HG03060 (cell line): Measurements from ENCODE around the gene LPP.

ENCODE experiments used
- ATAC-seq: cut with Tn5 transposase; IDR thresholded peaks from one replicate; pipeline ENCODE4 v1.9.1; 2021; ENCODE audit warnings: low read depth, moderate number of reproducible peaks; ENCODE audit not compliant: unreplicated experiment

LPP gene

GRCh38 chr3:188316021-188316722 lies 162.2 kb downstream of the LPP start:
- no peak for ATAC-seq

- no peak for ATAC-seq
Observed at GRCh38 chr3:188316723-188317070, 162.7 kb downstream of the LPP start.

- no peak for ATAC-seq
Observed at GRCh38 chr3:188319569-188319968, 165.6 kb downstream of the LPP start.

GRCh38 chr3:188320757-188321156 lies 166.8 kb downstream of the LPP start:
- ATAC-seq, result no peak

GRCh38 chr3:188321258-188321657 lies 167.3 kb downstream of the LPP start:
- ATAC-seq, result no peak

GRCh38 chr3:188322135-188322887 lies 168.4 kb downstream of the LPP start:
- no peak for ATAC-seq

- no peak for ATAC-seq
Observed at GRCh38 chr3:188323067-188323842, 169.3 kb downstream of the LPP start.

- ATAC-seq, result no peak
Observed at GRCh38 chr3:188326111-188326510, 172.2 kb downstream of the LPP start.

GRCh38 chr3:188326968-188327367 lies 173.0 kb downstream of the LPP start:
- no peak for ATAC-seq

GRCh38 chr3:188327433-188327832 lies 173.5 kb downstream of the LPP start:
- no peak for ATAC-seq

GRCh38 chr3:188330138-188330537 lies 176.2 kb downstream of the LPP start:
- ATAC-seq, result no peak

GRCh38 chr3:188331166-188331565 lies 177.2 kb downstream of the LPP start:
- no peak for ATAC-seq

- ATAC-seq, result no peak
Observed at GRCh38 chr3:188332085-188332484, 178.1 kb downstream of the LPP start.

GRCh38 chr3:188335656-188336055 lies 181.7 kb downstream of the LPP start:
- no peak for ATAC-seq

GRCh38 chr3:188336178-188336577 lies 182.2 kb downstream of the LPP start:
- no peak for ATAC-seq

GRCh38 chr3:188337232-188337631 lies 183.3 kb downstream of the LPP start:
- ATAC-seq, result no peak

GRCh38 chr3:188338086-188338485 lies 184.1 kb downstream of the LPP start:
- ATAC-seq, result no peak

GRCh38 chr3:188339410-188340295 lies 185.7 kb downstream of the LPP start:
- peak; percentile 71 for ATAC-seq

- no peak for ATAC-seq
Observed at GRCh38 chr3:188341501-188341900, 187.5 kb downstream of the LPP start.

GRCh38 chr3:188342991-188343732 lies 189.2 kb downstream of the LPP start:
- no peak for ATAC-seq
